A673 (cell line): ENCODE results near the gene LRRN4. TPM values are rescaled to one million over a fixed set of nuclear protein-coding genes. Genes with fewer than 3 reads are reported as not detected.

Source experiments
- BruUV-seq: library from RNA; stranded (reverse); fragments of 400-500 nt; replicated peaks from 2 replicates; lab custom pipeline; 2021; lab: Mats Ljungman, UMichigan
- CTCF ChIA-PET: fragments of 300-600 bp; sonication (Branson Sonifier 250); formaldehyde crosslinking; loops from one replicate; lab custom pipeline; 2022; ENCODE audit warnings: antibody characterized with exemption; lab: Charles Lee
- POLR2A ChIA-PET: fragments of 300-600 bp; sonication (Branson Sonifier 250); formaldehyde crosslinking; loops from one replicate; lab custom pipeline; 2022; ENCODE audit warnings: antibody characterized with exemption; ENCODE audit not compliant: low non-redundant PET; lab: Charles Lee
- DNase-seq: peaks from one replicate; pipeline ENCODE4 v3.0.0-alpha.2; 2015; ENCODE audit warnings: low spot score
- H3K27ac ChIP-seq: fragments of 200-600 bp; sonication (generic); 2 replicates; pipeline ENCODE4 v1.5.1; 2016; ENCODE audit warnings: mixed run types, low read depth, mild to moderate bottlenecking, mixed read lengths, antibody characterized with exemption, low read length; ENCODE audit not compliant: poor library complexity, severe bottlenecking
- H3K27me3 ChIP-seq: fragments of 200-600 bp; sonication (generic); replicated peaks from 2 replicates; pipeline ENCODE4 v1.6.1; 2017; ENCODE audit warnings: mixed run types, low read depth, mild to moderate bottlenecking, mixed read lengths, antibody characterized with exemption, low read length; ENCODE audit not compliant: insufficient read depth, poor library complexity
- H3K36me3 ChIP-seq: fragments of 200-600 bp; sonication (generic); 2 replicates; pipeline ENCODE4 v1.6.1; 2016; ENCODE audit warnings: mixed run types, mild to moderate bottlenecking, mixed read lengths, antibody characterized with exemption, low read length; ENCODE audit not compliant: insufficient read depth, poor library complexity, severe bottlenecking
- H3K4me1 ChIP-seq: fragments of 200-600 bp; sonication (generic); 2 replicates; pipeline ENCODE4 v1.6.1; 2017; ENCODE audit warnings: mixed run types, mild to moderate bottlenecking, mixed read lengths, antibody characterized with exemption, low read length; ENCODE audit not compliant: insufficient read depth, poor library complexity, severe bottlenecking
- H3K4me3 ChIP-seq: fragments of 200-600 bp; sonication (generic); 2 replicates; pipeline ENCODE4 v1.5.1; 2016; ENCODE audit warnings: low read depth, mixed run types, mild to moderate bottlenecking, mixed read lengths, low read length; ENCODE audit not compliant: poor library complexity, severe bottlenecking
- H3K9me3 ChIP-seq: fragments of 200-600 bp; sonication (generic); 2 replicates; pipeline ENCODE4 v1.6.1; 2016; ENCODE audit warnings: mixed run types, low read depth, mild to moderate bottlenecking, mixed read lengths, antibody characterized with exemption, low read length; ENCODE audit not compliant: poor library complexity, severe bottlenecking
- EZH2 ChIP-seq: fragments of 200-600 bp; sonication (generic); IDR thresholded peaks from 2 replicates; pipeline ENCODE4 v1.6.1; 2017; ENCODE audit warnings: borderline replicate concordance, low read depth, mild to moderate bottlenecking, mixed read lengths, antibody characterized with exemption, low read length; ENCODE audit not compliant: poor library complexity, severe bottlenecking
- intact Hi-C: fragments of 100-400 bp; cut with micrococcal nuclease; formaldehyde crosslinking; loops from one replicate; pipeline ENCODE4 v1.10.0; 2022; ENCODE audit not compliant: unreplicated experiment
- total RNA-seq: library from RNA; stranded (reverse); gene quantifications from 2 replicates; pipeline ENCODE4 v1.2.3, GENCODE V29; 2021
- TF ChIP-seq, protein P1 (sequence below): fragments of 300-800, 200-600 bp; sonication (generic); conservative IDR thresholded peaks from 2 replicates; pipeline ENCODE4 v1.5.1; 2017; ENCODE audit warnings: low read depth, mild to moderate bottlenecking, antibody characterized with exemption, low read length, moderate library complexity, mixed read lengths

The LRRN4 gene
- total RNA-seq, 1 experiment from 2014 or later: not detected

DNA sequence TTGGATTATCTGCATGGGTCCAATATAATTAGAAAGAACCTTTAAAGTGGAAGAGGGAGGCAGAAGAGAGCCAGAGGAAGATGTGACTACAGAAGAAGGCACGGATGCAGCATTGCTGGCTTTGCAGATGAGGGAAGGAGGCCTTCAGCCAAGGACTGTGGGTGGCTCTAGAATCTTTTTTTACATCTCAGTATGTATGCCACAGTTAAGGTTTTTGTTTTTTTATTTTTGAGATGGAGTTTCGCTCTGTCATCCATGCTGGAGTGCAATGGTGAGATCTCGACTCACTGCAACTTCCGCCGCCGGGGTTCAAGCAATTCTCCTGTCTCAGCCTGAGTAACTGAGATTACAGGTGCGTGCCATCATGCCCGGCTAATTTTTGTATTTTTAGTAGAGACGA is 54.1 kb downstream of the LRRN4 start:
- CTCF ChIA-PET: no interaction called here
- Histone ChIP-seq H3K27me3 (no peaks in the 10 kb centered on the region), H3K9me3 (no peaks in the 10 kb centered on the region), H3K4me1 (peaks cover under 1% of the 10 kb centered on the region), H3K27ac (no peak overlapping the region), H3K4me3 (no peak overlapping the region), H3K36me3 (peaks cover 19% of the 10 kb centered on the region)
- POLR2A ChIA-PET: no interaction called here
- intact Hi-C loops: no loop called here
- TF ChIP-seq EZH2: no peak
- TF ChIP-seq, protein P1, sequence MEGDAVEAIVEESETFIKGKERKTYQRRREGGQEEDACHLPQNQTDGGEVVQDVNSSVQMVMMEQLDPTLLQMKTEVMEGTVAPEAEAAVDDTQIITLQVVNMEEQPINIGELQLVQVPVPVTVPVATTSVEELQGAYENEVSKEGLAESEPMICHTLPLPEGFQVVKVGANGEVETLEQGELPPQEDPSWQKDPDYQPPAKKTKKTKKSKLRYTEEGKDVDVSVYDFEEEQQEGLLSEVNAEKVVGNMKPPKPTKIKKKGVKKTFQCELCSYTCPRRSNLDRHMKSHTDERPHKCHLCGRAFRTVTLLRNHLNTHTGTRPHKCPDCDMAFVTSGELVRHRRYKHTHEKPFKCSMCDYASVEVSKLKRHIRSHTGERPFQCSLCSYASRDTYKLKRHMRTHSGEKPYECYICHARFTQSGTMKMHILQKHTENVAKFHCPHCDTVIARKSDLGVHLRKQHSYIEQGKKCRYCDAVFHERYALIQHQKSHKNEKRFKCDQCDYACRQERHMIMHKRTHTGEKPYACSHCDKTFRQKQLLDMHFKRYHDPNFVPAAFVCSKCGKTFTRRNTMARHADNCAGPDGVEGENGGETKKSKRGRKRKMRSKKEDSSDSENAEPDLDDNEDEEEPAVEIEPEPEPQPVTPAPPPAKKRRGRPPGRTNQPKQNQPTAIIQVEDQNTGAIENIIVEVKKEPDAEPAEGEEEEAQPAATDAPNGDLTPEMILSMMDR: no peak
- no peak for DNase-seq
- BruUV-seq: no TSS peak

GRCh38 chr20:5996765-5997164 is 57.1 kb downstream of the LRRN4 start:
- Histone ChIP-seq H3K27me3 (no peaks in the 10 kb centered on the region), H3K4me3 (no peak overlapping the region), H3K9me3 (no peaks in the 10 kb centered on the region), H3K36me3 (peaks cover 42% of the 10 kb centered on the region), H3K4me1 (peaks cover 3% of the 10 kb centered on the region), H3K27ac (no peak overlapping the region)
- ChIA-PET POLR2A (interaction anchor here (0.7 kb wide), 1 partner anchor 406 kb away, joined by 8 read pairs; no protein-coding TSS in a partner anchor), CTCF (no interaction called here)
- no peak for DNase-seq
- BruUV-seq: no TSS peak
- TF ChIP-seq EZH2: no peak
- TF ChIP-seq, protein P1: no peak
- intact Hi-C loops: no loop called here

GRCh38 chr20:5991623-5992441 is 62.0 kb downstream of the LRRN4 start:
- H3K4me3 ChIP-seq: no peak overlapping the region
- ChIA-PET POLR2A (no interaction called here), CTCF (no interaction called here)
- no peak for DNase-seq
- no peaks in the 10 kb centered on the region for H3K27me3 ChIP-seq
- TF ChIP-seq EZH2: no peak
- TF ChIP-seq, protein P1: no peak
- no peaks in the 10 kb centered on the region for H3K9me3 ChIP-seq
- intact Hi-C loops: no loop called here
- no peak overlapping the region for H3K27ac ChIP-seq
- H3K36me3 ChIP-seq: peaks cover 70% of the 10 kb centered on the region
- BruUV-seq: no TSS peak
- peaks cover 3% of the 10 kb centered on the region for H3K4me1 ChIP-seq
